ENCODE results near the gene PPFIA1. TPM values are rescaled to one million over a fixed set of nuclear protein-coding genes. Genes with fewer than 3 reads are reported as not detected.

PPFIA1 gene
- polyA plus RNA-seq, 2 of the 4 experiments (the other 2 are of a cell fraction), result 23.3 to 45.6 TPM

GRCh38 chr11:70233962-70234361, 36.5 kb upstream of the PPFIA1 start:
- ChIA-PET CTCF (interaction anchor here (0.6 to 3.0 kb wide), 9 partner anchors 10 to 319 kb away, joined by 3 to 8 read pairs (median 4); partner anchors contain the start of gene PPFIA1), POLR2A (interaction anchor here (2.0 kb wide), 1 partner anchor 31 kb away, joined by 6 read pairs; the partner anchor contains the start of gene FADD)
- 0 out of 3 replicates have a peak overlapping the region, but pooled peaks have one; percentile 4 for H3K4me3 ChIP-seq

DNA sequence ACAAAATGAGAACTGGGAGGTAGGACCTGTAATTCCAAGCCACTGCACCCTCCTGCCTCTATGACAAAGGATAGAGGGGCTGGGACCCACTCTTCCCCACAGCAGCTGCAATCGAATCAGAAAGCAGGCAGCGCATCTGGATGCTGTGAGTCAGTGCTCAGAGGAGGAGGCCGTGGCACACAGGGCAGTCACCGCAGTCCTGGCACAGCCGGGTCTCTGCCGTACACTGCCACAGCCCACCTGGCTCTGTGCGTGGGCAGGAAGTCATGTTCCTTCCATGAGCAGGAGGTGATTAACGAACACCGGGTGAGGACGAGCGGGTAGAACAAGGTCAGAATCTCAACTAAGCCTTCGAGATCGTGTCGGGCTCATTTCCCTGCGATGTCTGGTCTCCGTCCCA, 30.2 kb upstream of the PPFIA1 start:
- TF ChIP-seq HEYL (CRISPR knock-in tag; IDR thresholded peaks at IDR 0.05) (no peak), MYC (IDR thresholded peaks at IDR 0.05; ENCODE audit: borderline replicate concordance, low read length) (no peak), CEBPB (IDR thresholded peaks at IDR 0.05) (no peak), NR3C1 (IDR thresholded peaks at IDR 0.05) (no peak)
- 85% methylated on average over 16 of the region's 16 CpGs for WGBS (ENCODE audit: missing lambda C conversion rate)
- DNase-seq (ENCODE audit: low read depth in 1 of 2, low spot score in 1 of 2) (no peak), FAIRE-seq (no peak), ATAC-seq (no peak)
- Histone ChIP-seq H3K4me3 (no peak overlapping the region), H3K9me3 (no peaks in the 10 kb centered on the region), H3K27ac (no peak overlapping the region), H3K4me2 (no peak overlapping the region), H3K4me1 (peaks cover 23% of the 10 kb centered on the region)
- ChIA-PET CTCF (interaction anchor here (0.6 to 1.4 kb wide), 3 partner anchors 44 to 954 kb away, joined by 3 to 5 read pairs (median 4); no protein-coding TSS in a partner anchor), POLR2A (no interaction called here)

More at GRCh38 chr11:70233962-70234361, 36.5 kb upstream of the PPFIA1 start:
- no peaks in the 10 kb centered on the region for H3K9me3 ChIP-seq
- ATAC-seq (no peak; a peak in 1 of 6 replicates), FAIRE-seq (no peak), DNase-seq (ENCODE audit: low read depth in 1 of 2, low spot score in 1 of 2) (no peak)
- H3K4me1 ChIP-seq, result peaks cover 24% of the 10 kb centered on the region
- TF ChIP-seq NR3C1 (IDR thresholded peaks at IDR 0.05) (no peak), CTCF (IDR thresholded peaks at IDR 0.05) (no peak), BHLHE40 (IDR thresholded peaks at IDR 0.05; ENCODE audit: low read depth, low read length) (no peak), KDM1A (IDR thresholded peaks at IDR 0.05; ENCODE audit: low read depth) (peak; percentile 80), CHD4 (IDR thresholded peaks at IDR 0.05; ENCODE audit: borderline replicate concordance) (peak; percentile 40; the same call in 1 of the 2 replicates), MAFK (IDR thresholded peaks at IDR 0.05; ENCODE audit: partially characterized antibody) (peak; percentile 42)
- peak overlapping the region; percentile 78 for H3K4me2 ChIP-seq
- WGBS (ENCODE audit: missing lambda C conversion rate), result 42% methylated on average over 9 of the region's 9 CpGs
- peak overlapping the region; percentile 78 to 82 for H3K27ac ChIP-seq

- DNase-seq (ENCODE audit: low read depth in 1 of 2, low spot score in 1 of 2) (no peak), FAIRE-seq (no peak), ATAC-seq (no peak)
- CTCF ChIA-PET, result interaction anchor here (1.4 kb wide), 1 partner anchor 49 kb away, joined by 4 read pairs; no protein-coding TSS in a partner anchor
- POLR2A ChIA-PET, result no interaction called here
- Histone ChIP-seq H3K27ac (no peak overlapping the region), H3K4me1 (peaks cover 19% of the 10 kb centered on the region), H3K4me3 (no peak overlapping the region), H3K9me3 (no peaks in the 10 kb centered on the region), H3K4me2 (no peak overlapping the region)
- TF ChIP-seq ZNF302 (CRISPR knock-in tag; IDR thresholded peaks at IDR 0.05) (no peak), ESRRA (IDR thresholded peaks at IDR 0.05; ENCODE audit: borderline replicate concordance, low read length) (no peak), RFX5 (IDR thresholded peaks at IDR 0.05) (no peak), PHF8 (IDR thresholded peaks at IDR 0.05; ENCODE audit: borderline replicate concordance, low read depth) (no peak), SMC3 (IDR thresholded peaks at IDR 0.05) (no peak), HES2 (IDR thresholded peaks at IDR 0.05) (no peak)
- 86% methylated on average over 3 of the region's 3 CpGs for WGBS (ENCODE audit: missing lambda C conversion rate)
These were observed 28.8 kb upstream of the PPFIA1 start for GRCh38 chr11:70241709-70242108.

DNA sequence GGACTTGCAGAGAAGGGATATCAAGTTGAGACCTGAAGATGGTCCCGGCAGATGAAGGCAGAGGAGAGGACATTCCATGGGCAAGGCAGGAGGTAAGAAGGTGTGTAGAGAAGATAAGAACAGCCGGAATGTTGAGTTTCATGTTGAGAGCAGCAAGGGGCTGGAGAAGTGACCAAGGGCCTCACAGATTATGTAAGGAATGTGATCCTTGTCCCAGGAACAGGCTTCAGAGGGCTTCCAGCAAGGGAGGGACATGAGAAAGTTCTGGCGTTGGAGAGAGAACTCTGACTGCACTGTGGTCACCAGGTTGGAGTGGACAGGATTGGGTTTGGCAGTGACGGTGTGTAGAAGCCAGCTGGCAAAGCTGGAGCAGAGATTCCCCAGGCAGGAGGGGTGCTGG, 27.6 kb upstream of the PPFIA1 start:
- Histone ChIP-seq H3K27ac (peak overlapping the region in 1 of 2 experiments; percentile 71; a peak in 3 of 6 replicates), H3K9me3 (no peaks in the 10 kb centered on the region), H3K4me3 (no peak overlapping the region), H3K4me2 (no peak overlapping the region), H3K4me1 (peaks cover 25% of the 10 kb centered on the region)
- ChIA-PET CTCF (interaction anchor here (1.4 kb wide), 1 partner anchor 328 kb away, joined by 4 read pairs; no protein-coding TSS in a partner anchor), POLR2A (no interaction called here)
- no peak for ATAC-seq
- DNase-seq (ENCODE audit: low read depth in 1 of 2, low spot score in 1 of 2), result no peak
- TF ChIP-seq TP53 (CRISPR knock-in tag; IDR thresholded peaks at IDR 0.05) (no peak), TFCP2L1 (CRISPR knock-in tag; IDR thresholded peaks at IDR 0.05) (no peak), ZNF302 (CRISPR knock-in tag; IDR thresholded peaks at IDR 0.05) (no peak), CBX2 (IDR thresholded peaks at IDR 0.05; ENCODE audit: borderline replicate concordance, low read depth) (no peak), CHD4 (IDR thresholded peaks at IDR 0.05; ENCODE audit: borderline replicate concordance) (no peak), EHF (CRISPR knock-in tag; IDR thresholded peaks at IDR 0.05) (no peak), MAZ (IDR thresholded peaks at IDR 0.05; ENCODE audit: borderline replicate concordance, low read depth, low read length) (no peak), NR3C1 (IDR thresholded peaks at IDR 0.05) (no peak), PHF8 (IDR thresholded peaks at IDR 0.05; ENCODE audit: borderline replicate concordance, low read depth) (no peak), RFX5 (IDR thresholded peaks at IDR 0.05) (no peak), JUNB (IDR thresholded peaks at IDR 0.05) (no peak), CEBPB (IDR thresholded peaks at IDR 0.05) (no peak), HEYL (CRISPR knock-in tag; IDR thresholded peaks at IDR 0.05) (no peak), FOSL2 (IDR thresholded peaks at IDR 0.05) (no peak), FOSL2 (CRISPR knock-in tag; IDR thresholded peaks at IDR 0.05) (no peak), MAFK (IDR thresholded peaks at IDR 0.05; ENCODE audit: partially characterized antibody) (no peak), EHMT2 (IDR thresholded peaks at IDR 0.05; ENCODE audit: low read depth) (no peak), CHD2 (IDR thresholded peaks at IDR 0.05; ENCODE audit: low read length, partially characterized antibody) (no peak)
- TF ChIP-seq, protein P1, sequence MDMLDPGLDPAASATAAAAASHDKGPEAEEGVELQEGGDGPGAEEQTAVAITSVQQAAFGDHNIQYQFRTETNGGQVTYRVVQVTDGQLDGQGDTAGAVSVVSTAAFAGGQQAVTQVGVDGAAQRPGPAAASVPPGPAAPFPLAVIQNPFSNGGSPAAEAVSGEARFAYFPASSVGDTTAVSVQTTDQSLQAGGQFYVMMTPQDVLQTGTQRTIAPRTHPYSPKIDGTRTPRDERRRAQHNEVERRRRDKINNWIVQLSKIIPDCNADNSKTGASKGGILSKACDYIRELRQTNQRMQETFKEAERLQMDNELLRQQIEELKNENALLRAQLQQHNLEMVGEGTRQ (IDR thresholded peaks at IDR 0.05), result no peak
- TF ChIP-seq, protein P2, sequence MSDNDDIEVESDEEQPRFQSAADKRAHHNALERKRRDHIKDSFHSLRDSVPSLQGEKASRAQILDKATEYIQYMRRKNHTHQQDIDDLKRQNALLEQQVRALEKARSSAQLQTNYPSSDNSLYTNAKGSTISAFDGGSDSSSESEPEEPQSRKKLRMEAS (IDR thresholded peaks at IDR 0.05), result no peak
- 93% methylated on average over 4 of the region's 4 CpGs for WGBS (ENCODE audit: missing lambda C conversion rate)
- no peak for FAIRE-seq
